Progenitor cell of endocrine pancreas (in vitro differentiated cells): ENCODE measurements around the gene NAA60. TPM values are rescaled to one million over a fixed set of nuclear protein-coding genes. Genes with fewer than 3 reads are reported as not detected.
"Not testable (repeated sequence)": the region's sequence is repeated elsewhere in the genome, so short reads cannot be mapped to it uniquely, and the experiment has no call there.

Experiments used
- DNase-seq: peaks from one replicate; pipeline ENCODE4 v3.0.0; 2021; ENCODE audit warnings: low spot score; ENCODE audit not compliant: unreplicated experiment
- H3K27ac Mint-ChIP-seq: 2 replicates; pipeline ENCODE4 v1.8.0; 2021; ENCODE audit warnings: mild to moderate bottlenecking, moderate library complexity, mixed read lengths
- H3K27me3 Mint-ChIP-seq: 2 replicates; pipeline ENCODE4 v1.8.0; 2021; ENCODE audit warnings: mixed read lengths
- H3K36me3 Mint-ChIP-seq: 2 replicates; pipeline ENCODE4 v1.8.0; 2022; ENCODE audit warnings: mixed read lengths; ENCODE audit not compliant: insufficient read depth
- H3K4me1 Mint-ChIP-seq: 2 replicates; pipeline ENCODE4 v1.8.0; 2021; ENCODE audit warnings: low read depth, mixed read lengths
- H3K4me3 Mint-ChIP-seq: 2 replicates; pipeline ENCODE4 v1.8.0; 2021; ENCODE audit warnings: low read depth, mild to moderate bottlenecking, moderate library complexity, mixed read lengths
- H3K9me3 Mint-ChIP-seq: 2 replicates; pipeline ENCODE4 v1.8.0; 2021; ENCODE audit warnings: low read depth, mixed read lengths
- CTCF ChIP-seq: fragments of 200-600 bp; sonication (generic); IDR thresholded peaks from one replicate; pipeline ENCODE4 v1.5.0; 2021; ENCODE audit warnings: antibody characterized with exemption, mild to moderate bottlenecking; ENCODE audit not compliant: unreplicated experiment
- total RNA-seq: library from RNA; stranded (reverse); gene quantifications from 2 replicates; pipeline ENCODE4 v1.2.1, GENCODE V29; 2021

Gene NAA60
- total RNA-seq, 1 donor from 2014 or later, result 71.3 TPM

- no peak for TF ChIP-seq CTCF
- Mint-ChIP-seq H3K9me3 (no peaks in the 10 kb centered on the region), H3K4me3 (no peak overlapping the region), H3K27ac (no peak overlapping the region), H3K27me3 (no peaks in the 10 kb centered on the region), H3K4me1 (peaks cover 8% of the 10 kb centered on the region), H3K36me3 (peaks cover 7% of the 10 kb centered on the region)
- DNase-seq, result no peak
These were observed 26.3 kb downstream of the NAA60 start for GRCh38 chr16:3469736-3470135.

DNA sequence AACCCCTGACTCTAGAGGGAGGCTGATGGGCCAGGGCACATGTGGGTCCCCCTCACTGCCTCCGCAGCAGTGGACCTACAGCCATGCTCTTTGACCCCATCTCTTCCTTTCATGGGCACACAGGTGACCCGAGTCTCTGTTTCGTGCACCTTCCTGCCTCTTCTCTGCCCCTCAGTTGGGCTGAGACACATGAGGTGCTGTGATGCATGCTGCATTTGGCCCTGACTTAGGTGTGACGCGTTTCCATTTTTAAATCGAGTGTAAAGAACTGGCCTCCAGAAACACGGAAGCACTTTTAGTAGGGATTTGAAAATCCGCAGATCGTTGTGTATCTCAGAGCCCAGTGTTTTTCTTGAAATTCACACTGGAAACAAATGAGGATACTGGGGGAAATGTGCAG lies 27.2 kb downstream of the NAA60 start:
- H3K9me3 Mint-ChIP-seq, result no peaks in the 10 kb centered on the region
- H3K36me3 Mint-ChIP-seq, result peaks cover 7% of the 10 kb centered on the region
- H3K4me3 Mint-ChIP-seq, result no peak overlapping the region
- TF ChIP-seq CTCF, result no peak
- no peak for DNase-seq
- H3K27ac Mint-ChIP-seq, result no peak overlapping the region
- peaks cover 8% of the 10 kb centered on the region for H3K4me1 Mint-ChIP-seq
- H3K27me3 Mint-ChIP-seq, result no peaks in the 10 kb centered on the region

GRCh38 chr16:3471518-3472176 lies 28.2 kb downstream of the NAA60 start:
- H3K27me3 Mint-ChIP-seq, result no peaks in the 10 kb centered on the region
- peaks cover 7% of the 10 kb centered on the region for H3K4me1 Mint-ChIP-seq
- no peak for TF ChIP-seq CTCF
- peaks cover 5% of the 10 kb centered on the region for H3K36me3 Mint-ChIP-seq
- no peak overlapping the region for H3K4me3 Mint-ChIP-seq
- no peak for DNase-seq
- no peaks in the 10 kb centered on the region for H3K9me3 Mint-ChIP-seq
- no peak overlapping the region for H3K27ac Mint-ChIP-seq

GRCh38 chr16:3472878-3473595 lies 29.6 kb downstream of the NAA60 start:
- TF ChIP-seq CTCF, result no peak
- no peak for DNase-seq
- H3K4me1 Mint-ChIP-seq, result peaks cover 5% of the 10 kb centered on the region
- no peak overlapping the region for H3K4me3 Mint-ChIP-seq
- peaks cover 3% of the 10 kb centered on the region for H3K36me3 Mint-ChIP-seq
- peak overlapping the region; percentile 33 for H3K27ac Mint-ChIP-seq
- H3K9me3 Mint-ChIP-seq, result no peaks in the 10 kb centered on the region
- H3K27me3 Mint-ChIP-seq, result no peaks in the 10 kb centered on the region

GRCh38 chr16:3473596-3473943 lies 30.1 kb downstream of the NAA60 start:
- DNase-seq, H3K4me3 Mint-ChIP-seq, H3K36me3 Mint-ChIP-seq, H3K4me1 Mint-ChIP-seq, H3K9me3 Mint-ChIP-seq, H3K27me3 Mint-ChIP-seq: not testable (repeated sequence)
- peak overlapping the region; percentile 20 for H3K27ac Mint-ChIP-seq
